ENCODE results near the gene SREBF1. TPM values are rescaled to one million over a fixed set of nuclear protein-coding genes. Genes with fewer than 3 reads are reported as not detected.

The SREBF1 gene
- polyA plus RNA-seq, 3 donors, result 7.6 to 35.9 (median 10.5) TPM

DNA sequence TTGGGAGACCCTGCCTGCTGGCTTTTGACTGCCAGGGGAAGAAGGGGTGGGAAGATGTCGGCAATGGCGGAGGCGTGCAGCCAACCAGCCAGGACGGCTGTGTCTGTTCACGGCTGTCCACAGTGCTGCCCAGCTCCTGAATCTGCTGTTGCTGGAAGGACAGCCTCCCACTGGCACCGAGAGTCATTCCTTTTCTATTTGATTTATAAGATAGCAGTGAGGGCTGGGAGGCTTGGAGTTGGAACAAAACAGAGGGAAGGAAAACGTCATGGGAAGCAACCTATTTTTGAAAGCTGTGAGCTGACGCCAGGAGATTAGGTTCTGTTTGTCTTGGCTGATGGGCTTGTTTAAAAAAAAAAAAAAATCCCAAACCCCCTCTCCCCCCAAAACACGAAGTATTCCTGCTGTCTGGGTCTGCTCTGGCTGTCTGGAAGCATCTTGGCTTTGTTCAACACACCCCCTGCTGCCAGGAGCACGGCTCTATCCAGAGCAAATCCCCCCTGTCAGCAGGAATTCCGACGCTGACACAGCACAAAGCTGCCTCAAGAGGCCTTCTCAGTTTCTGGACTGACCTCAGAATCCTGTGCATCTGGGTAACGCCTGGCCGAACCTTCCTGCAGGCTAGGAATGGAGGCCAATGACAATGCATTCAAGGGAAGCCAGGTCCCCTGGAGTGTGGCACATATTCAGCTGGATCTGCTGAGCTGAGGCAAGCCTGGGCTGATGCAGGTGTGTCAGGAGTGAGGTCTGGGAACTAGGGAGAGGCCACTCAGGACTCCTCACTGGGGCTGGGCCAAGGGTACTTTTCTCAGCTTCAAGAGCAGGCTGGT, 41.0 kb upstream of the SREBF1 start:
- Histone ChIP-seq H3K4me2 (replicated peaks; ENCODE audit: extremely low read depth, low read length, poor library complexity, severe bottlenecking) (no peak overlapping the region), H4K20me1 (ENCODE audit: insufficient read depth, low read length) (no peaks in the 10 kb centered on the region), H3K4me3 (replicated peaks in 1 of 3; ENCODE audit: low read depth in 2 of 3, low read length in 3 of 3) (no peak overlapping the region), H3K27ac (ENCODE audit: low read depth in 1 of 2, low read length in 2 of 2) (no peak overlapping the region), H3K4me1 (ENCODE audit: control insufficient read depth in 1 of 2, insufficient read depth in 2 of 2, low read length in 2 of 2) (no peaks in the 10 kb centered on the region), H3K79me2 (ENCODE audit: insufficient read depth, low read length) (no peaks in the 10 kb centered on the region), H2AFZ (ENCODE audit: insufficient read depth, low read depth, low read length, poor library complexity, severe bottlenecking) (no peak overlapping the region), H3K27me3 (ENCODE audit: control insufficient read depth in 2 of 2, insufficient read depth in 2 of 2, low read length in 2 of 2) (no peaks in the 10 kb centered on the region), H3K9ac (ENCODE audit: insufficient read depth, low read length, poor library complexity, severe bottlenecking) (no peak overlapping the region), H3K9me3 (replicated peaks in 1 of 2; ENCODE audit: control insufficient read depth in 1 of 2, insufficient read depth in 1 of 2, low read length in 2 of 2) (no peaks in the 10 kb centered on the region), H3K36me3 (replicated peaks in 1 of 2; ENCODE audit: control insufficient read depth in 1 of 2, insufficient read depth in 2 of 2, low read length in 2 of 2) (peaks cover 76 to 93% of the 10 kb centered on the region in 2 donors)
- no peaks in the 10 kb centered on the region for H3K9me3 Mint-ChIP-seq
- TF ChIP-seq CTCF (IDR thresholded peaks at IDR 0.05), result no peak
- no peaks in the 10 kb centered on the region for H3K27me3 Mint-ChIP-seq (ENCODE audit: low read depth in 3 of 3)
- DNase-seq, result no peak
- WGBS (ENCODE audit: insufficient coverage), result 99% methylated on average over 11 of the region's 14 CpGs
- peak overlapping the region in 2 of 7 donors; percentile 46 to 63 for H3K27ac Mint-ChIP-seq
- H3K36me3 Mint-ChIP-seq, result peaks cover 78 to 89% of the 10 kb centered on the region in 2 donors
- intact Hi-C loops (cut with micrococcal nuclease), result no loop called here
- H3K4me1 Mint-ChIP-seq, result peaks cover 4% of the 10 kb centered on the region
- no peak overlapping the region for H3K4me3 Mint-ChIP-seq

DNA sequence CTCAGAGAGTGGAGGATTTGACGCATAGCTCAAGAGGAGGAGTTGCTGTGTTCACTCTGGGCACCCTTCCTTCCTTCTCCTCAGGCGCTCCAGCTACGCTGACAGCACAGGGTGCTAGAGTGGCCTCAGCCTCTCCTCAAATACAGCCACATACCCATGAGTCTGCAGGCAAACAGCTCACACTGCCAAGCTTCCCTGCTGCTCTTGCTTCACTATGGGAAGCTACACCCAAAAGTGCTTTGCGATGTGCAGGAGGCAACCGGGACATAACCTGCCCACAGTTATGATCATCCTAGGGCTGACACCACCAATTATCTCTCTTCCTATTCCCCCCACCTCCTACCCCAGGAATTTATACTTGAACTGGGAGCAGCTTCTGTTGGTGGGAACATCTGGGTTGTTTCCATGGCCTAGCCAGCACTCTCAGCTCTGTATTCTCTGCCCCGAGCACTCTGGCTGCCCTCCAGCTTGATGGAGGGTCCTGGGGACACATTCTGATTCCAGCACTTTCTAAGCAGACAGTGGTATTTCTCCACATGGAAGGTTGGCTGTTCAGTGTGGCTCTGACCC, 40.3 kb upstream of the SREBF1 start:
- H3K36me3 Mint-ChIP-seq, result peaks cover 77 to 87% of the 10 kb centered on the region in 2 donors

More for the DNA sequence above, 40.3 kb upstream of the SREBF1 start:
- Histone ChIP-seq H2AFZ (ENCODE audit: insufficient read depth, low read depth, low read length, poor library complexity, severe bottlenecking) (no peak overlapping the region), H3K27ac (ENCODE audit: low read depth in 1 of 2, low read length in 2 of 2) (no peak overlapping the region), H3K27me3 (ENCODE audit: control insufficient read depth in 2 of 2, insufficient read depth in 2 of 2, low read length in 2 of 2) (no peaks in the 10 kb centered on the region), H3K9me3 (replicated peaks in 1 of 2; ENCODE audit: control insufficient read depth in 1 of 2, insufficient read depth in 1 of 2, low read length in 2 of 2) (no peaks in the 10 kb centered on the region), H3K79me2 (ENCODE audit: insufficient read depth, low read length) (no peaks in the 10 kb centered on the region), H3K4me3 (replicated peaks in 1 of 3; ENCODE audit: low read depth in 2 of 3, low read length in 3 of 3) (no peak overlapping the region), H3K4me1 (ENCODE audit: control insufficient read depth in 1 of 2, insufficient read depth in 2 of 2, low read length in 2 of 2) (no peaks in the 10 kb centered on the region), H3K36me3 (replicated peaks in 1 of 2; ENCODE audit: control insufficient read depth in 1 of 2, insufficient read depth in 2 of 2, low read length in 2 of 2) (peaks cover 71 to 92% of the 10 kb centered on the region in 2 donors), H3K4me2 (replicated peaks; ENCODE audit: extremely low read depth, low read length, poor library complexity, severe bottlenecking) (no peak overlapping the region), H4K20me1 (ENCODE audit: insufficient read depth, low read length) (no peaks in the 10 kb centered on the region), H3K9ac (ENCODE audit: insufficient read depth, low read length, poor library complexity, severe bottlenecking) (no peak overlapping the region)
- intact Hi-C loops (cut with micrococcal nuclease), result no loop called here
- H3K4me1 Mint-ChIP-seq, result peaks cover 4% of the 10 kb centered on the region
- H3K27me3 Mint-ChIP-seq (ENCODE audit: low read depth in 3 of 3), result no peaks in the 10 kb centered on the region
- no peak for TF ChIP-seq CTCF (IDR thresholded peaks at IDR 0.05)
- H3K4me3 Mint-ChIP-seq, result no peak overlapping the region
- WGBS (ENCODE audit: insufficient coverage), result 97% methylated on average over 4 of the region's 6 CpGs
- H3K9me3 Mint-ChIP-seq, result no peaks in the 10 kb centered on the region
- H3K27ac Mint-ChIP-seq, result no peak overlapping the region
- no peak for DNase-seq

Data from CD14-positive monocyte (primary cell).